Posterior cingulate gyrus (tissue), 11 donors: ENCODE measurements around the gene IKZF4.
A peak's percentile ranks its signal among the peaks of the same experiment; 100 is the strongest.
"Not testable (repeated sequence)": the region's sequence is repeated elsewhere in the genome, so short reads cannot be mapped to it uniquely, and the experiment has no call there.

ENCODE experiments used
- DNase-seq, 10 donors: peaks; one replicate each; pipeline versions ENCODE4 v3.0.0 to v3.0.0-alpha.2; 2020 to 2021; ENCODE audit warnings: mixed read lengths in 3 of 10
- intact Hi-C: fragments of 100-400 bp; cut with DNase I; formaldehyde crosslinking; loops from one replicate; pipeline ENCODE4 v1.15.1; 2023

Gene IKZF4

DNA sequence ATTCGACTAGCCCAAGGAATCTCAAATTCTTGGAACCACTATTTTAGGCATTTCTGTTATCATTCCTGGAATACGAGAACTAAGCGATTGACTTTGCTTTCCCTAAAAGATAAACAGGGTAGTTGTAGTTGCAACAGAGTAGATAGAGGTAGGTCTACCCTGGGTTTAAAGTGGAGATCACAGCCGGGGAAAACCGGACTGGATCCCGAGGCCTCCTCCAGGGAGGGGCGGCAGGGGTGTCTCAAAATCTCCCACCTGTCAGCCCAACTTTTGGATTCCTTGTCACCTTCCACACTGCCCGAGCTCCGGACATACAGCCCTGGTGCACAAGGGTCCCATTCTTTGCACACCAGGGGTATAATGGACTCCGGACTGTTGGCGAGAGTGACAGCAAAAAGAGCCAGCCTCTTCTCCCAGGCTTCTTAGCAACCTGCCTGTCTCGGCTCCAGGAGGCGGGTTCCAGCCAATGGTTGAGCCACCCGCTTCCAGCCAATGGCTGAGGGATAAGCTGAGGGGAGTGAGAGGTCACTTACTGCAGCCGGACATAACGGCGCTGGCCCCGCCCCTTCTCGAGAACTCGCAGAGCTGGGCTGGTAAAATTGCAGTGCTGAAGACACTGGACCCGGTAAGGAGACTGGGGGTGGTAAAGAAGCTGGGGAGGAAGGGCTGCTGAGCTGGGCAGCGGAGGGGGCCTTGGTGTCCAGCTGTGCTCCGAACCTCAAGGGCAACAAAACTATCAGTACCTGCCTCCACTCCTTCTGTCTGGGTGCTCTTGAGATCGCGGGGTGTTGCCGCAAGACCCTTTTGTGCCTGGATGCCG, 23.9 kb upstream of the IKZF4 start, which contains the start of gene SUOX:
TSS of gene SUOX (plus strand) at position 562 of the 820 bp plus-strand sequence. CDS start 4,946 bp downstream, outside the sequence.
- intact Hi-C loops, result loop anchor here (1.0 to 5.0 kb wide), 3 partner anchors 10 to 120 kb away; partner anchors contain the start of genes RPL41, RPS26 and ZC3H10
- peak; percentile 94 to 100 (median 98) for DNase-seq

DNA sequence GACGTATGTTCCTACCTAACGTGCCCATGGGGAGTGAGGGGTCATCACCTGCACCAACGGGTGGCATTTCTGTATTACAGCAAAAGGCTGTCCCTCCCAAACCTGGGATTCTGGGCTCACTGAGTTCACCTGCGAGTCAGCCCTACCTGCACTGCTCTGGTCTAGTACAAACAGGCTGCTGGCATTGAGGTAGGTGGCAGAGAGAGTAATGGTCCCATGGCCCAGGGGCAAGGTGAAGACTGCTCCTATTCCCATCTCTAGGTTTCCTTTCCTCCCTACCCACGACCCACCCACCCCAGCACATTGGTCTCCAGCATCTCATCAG, 23.3 kb upstream of the IKZF4 start:
- intact Hi-C loops, result loop anchor here (1.0 to 5.0 kb wide), 2 partner anchors 10 to 120 kb away; partner anchors contain the start of genes RPL41 and ZC3H10
- DNase-seq, result no peak

DNA sequence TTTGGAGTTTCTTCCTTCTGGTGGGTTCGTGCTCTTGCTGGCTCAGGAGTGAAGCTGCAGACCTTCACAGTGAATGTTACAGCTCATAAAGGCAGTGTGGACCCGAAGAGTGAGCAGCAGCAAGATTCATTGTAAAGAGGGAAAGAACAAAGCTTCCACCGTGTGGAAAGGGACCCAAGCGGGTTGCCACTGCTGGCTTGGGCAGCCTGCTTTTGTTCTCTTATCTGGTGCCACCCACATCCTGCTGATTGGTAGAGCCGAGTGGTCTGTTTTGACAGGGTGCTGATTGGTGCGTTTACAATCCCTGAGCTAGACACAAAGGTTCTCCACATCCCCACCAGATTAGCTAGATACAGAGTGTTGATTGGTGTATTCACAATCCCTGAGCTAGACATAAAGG, 21.3 kb upstream of the IKZF4 start:
- intact Hi-C loops, result loop anchor here (5.0 kb wide), 1 partner anchor 118 kb away; the partner anchor contains the start of genes RPL41 and ZC3H10
- not testable (repeated sequence) for DNase-seq

DNA sequence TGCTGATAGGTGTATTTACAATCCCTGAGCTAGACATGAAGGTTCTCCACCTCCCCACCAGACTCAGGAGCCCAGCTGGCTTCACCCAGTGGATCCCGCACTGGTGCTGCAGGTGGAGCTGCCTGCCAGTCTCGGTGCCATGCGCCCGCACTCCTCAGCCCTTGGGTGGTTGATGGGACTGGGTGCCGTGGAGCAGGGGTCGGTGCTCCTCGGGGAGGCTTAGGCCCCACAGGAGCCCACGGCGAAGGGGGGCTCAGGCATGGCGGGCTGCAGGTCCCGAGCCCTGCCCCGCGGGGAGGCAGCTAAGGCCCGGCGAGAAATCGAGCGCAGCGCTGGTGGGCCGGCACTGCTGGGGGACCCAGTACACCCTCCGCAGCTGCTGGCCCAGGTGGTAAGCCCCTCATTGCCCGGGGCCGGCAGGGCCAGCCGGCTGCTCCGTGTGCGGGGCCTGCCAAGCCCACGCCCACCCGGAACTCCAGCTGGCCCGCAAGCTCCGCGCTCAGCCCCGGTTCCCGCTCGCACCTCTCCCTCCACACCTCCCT, 20.8 kb upstream of the IKZF4 start:
- DNase-seq, result peak in 2 of 10 donors; percentile 67 to 78
- intact Hi-C loops, result loop anchor here (5.0 kb wide), 1 partner anchor 117 kb away; the partner anchor contains the start of genes RPL41 and ZC3H10

DNA sequence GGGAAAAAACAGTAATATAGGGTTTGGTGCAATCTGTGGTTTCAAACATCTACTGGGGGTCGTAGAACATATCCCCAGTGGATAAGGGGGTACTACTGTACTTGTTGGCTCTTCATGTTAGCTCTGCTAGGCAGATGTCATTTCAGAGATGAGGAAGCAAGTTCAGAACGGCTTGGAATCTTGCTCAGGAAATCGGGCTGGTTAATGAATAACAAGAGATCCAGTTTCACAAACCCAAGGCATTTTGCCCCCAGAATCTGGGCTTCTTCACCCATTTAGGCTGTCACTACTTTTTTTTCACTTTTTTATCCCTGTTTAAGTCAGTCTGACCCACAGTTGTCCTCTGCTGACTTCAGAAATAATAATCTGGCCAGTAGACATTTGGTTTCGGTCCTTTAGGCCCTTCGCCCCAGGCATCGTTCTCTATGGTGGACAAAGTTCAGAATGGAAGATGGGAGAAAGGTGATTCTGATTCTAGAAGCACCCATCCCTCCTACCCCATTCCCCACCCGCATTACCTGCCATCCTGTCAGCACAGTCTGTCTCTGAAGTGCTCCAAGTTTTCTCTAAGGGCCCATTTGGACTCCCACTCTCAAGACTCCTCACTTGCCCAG, 19.2 kb upstream of the IKZF4 start:
- DNase-seq, result no peak
- intact Hi-C loops, result no loop called here

DNA sequence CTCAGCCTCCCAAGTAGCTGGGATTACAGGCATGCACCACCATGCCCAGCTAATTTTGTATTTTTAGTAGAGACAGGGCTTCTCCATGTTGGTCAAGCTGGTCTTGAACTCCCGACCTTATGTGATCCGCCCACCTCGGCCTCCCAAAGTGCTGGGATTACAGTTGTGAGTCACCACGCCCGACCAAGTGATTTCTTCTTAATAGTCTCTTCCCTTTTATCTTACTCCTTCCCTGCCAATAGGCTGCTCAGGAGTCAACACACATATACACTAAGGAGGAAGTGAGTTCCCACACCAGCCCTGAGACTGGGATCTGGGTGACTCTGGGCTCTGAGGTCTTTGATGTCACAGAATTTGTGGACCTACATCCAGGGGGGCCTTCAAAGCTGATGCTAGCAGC, 17.5 kb upstream of the IKZF4 start:
- intact Hi-C loops, DNase-seq: not testable (repeated sequence)

DNA sequence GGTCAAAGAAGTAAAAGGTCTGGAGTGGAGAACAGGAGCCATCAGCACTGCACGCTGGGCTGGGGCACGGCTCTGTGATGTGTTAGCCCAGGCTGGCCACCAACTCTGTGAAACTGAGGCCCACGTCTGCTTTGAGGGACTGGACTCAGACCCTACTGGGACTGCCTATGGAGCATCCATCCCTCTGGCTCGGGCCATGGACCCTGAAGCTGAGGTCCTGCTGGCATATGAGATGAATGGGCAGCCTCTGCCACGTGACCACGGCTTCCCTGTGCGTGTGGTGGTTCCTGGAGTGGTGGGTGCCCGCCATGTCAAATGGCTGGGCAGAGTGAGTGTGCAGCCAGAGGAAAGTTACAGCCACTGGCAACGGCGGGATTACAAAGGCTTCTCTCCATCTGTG, 16.6 kb upstream of the IKZF4 start:
- intact Hi-C loops, result no loop called here
- DNase-seq, result peak in 1 of 10 donors; percentile 75

DNA sequence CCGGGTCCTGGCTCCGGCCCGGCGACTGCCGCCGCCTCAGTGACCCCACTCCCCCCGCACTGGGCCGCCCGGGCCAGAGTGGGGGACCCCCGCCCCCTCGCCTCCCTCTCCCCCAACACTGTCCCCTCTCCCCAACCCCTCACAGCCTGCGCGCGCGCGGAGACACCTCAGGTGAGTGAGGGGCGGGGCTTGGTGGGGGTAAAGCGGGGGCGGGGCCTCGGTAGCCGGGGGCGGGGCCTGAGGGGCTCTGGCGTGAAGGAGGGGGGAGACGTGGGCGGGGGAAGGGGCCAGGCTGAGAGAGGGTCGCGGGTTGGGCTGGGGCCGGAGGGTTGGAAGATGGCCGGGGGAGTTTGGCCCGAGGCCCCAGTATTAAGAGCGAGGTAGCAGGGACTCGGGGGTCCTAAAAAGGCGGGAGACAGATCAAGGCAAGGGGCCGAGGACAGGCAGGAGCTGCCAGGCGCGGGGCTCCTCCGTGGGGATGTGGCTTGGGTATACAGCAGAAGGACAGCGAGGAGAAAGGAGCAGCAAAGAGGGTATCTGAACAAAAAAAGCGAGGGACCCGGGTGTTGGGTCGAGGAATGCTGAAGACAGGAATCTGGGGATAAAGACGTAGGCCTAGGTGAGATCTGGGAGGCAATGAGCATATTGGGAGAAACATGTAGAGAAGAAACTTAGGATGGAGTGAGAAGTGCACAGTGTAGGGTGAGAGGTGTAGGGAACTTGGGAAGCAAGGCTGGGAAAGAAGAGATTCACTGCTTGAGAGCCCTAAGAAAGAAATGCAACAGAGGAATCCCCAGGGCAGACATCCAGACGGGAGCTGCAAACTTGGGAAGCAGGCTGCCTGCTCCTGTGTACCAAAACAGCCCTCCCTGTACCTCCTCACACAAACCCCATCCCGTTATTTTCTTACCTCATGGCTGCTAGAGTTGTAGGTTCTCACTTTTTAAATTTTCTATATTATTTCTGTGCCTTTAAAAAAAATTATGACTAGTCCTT, 13.0 kb upstream of the IKZF4 start:
- intact Hi-C loops, result loop anchor here (1.0 kb wide), 1 partner anchor 11 kb away; the partner anchor contains the start of gene SUOX
- peak in 8 of 10 donors; percentile 15 to 88 (median 42) for DNase-seq

DNA sequence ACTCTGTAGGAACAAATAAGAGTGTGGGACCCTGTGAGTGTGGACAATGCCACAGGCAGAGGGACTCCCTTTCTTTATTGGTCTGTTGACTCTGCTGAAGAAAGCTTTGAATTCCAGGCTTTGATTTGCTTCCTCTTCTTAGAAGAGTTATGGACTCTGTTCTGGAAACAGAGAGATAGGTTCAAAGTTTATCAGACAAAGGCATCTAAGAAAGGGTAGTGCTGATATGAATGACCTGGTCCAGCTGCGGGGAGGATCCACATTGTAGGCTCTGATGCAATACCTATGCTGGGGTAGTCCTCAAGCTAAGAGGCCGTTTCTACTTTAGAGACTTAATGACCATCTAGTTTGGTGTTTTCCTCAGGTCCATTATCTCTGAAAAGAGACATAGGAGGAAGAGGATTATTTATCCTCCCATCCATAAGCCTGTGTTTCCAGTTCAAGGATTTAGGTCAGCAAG, 10.7 kb upstream of the IKZF4 start:
- no peak for DNase-seq
- intact Hi-C loops, result no loop called here

DNA sequence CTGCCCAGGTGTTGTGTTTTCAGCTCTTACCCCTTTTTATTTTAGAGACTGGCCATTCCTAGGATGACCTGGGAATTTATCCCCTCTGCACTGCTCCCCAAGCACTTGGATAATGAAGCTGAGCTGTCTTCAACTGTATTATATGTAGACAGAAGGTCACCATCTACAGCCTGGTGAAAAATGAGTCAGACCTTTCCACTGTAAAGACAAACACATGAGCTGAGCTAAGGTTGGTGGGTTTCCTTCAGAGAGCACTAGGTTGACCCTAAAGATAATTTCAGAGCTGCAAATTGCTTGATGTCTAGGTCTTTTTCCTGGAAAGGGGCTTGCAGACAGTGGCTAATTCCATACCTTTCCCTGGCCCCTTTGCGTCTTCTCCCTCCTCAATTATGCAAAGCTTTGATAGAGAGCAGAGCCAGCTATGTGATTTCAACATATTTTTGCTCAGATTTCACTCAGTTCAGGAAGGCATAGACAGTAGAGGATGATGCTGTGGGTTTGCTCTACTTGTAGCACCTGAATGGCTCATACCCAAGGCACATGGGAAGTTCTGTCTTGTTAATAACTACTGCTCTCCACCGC, 9.2 kb upstream of the IKZF4 start:
- DNase-seq, result no peak
- intact Hi-C loops, result no loop called here

DNA sequence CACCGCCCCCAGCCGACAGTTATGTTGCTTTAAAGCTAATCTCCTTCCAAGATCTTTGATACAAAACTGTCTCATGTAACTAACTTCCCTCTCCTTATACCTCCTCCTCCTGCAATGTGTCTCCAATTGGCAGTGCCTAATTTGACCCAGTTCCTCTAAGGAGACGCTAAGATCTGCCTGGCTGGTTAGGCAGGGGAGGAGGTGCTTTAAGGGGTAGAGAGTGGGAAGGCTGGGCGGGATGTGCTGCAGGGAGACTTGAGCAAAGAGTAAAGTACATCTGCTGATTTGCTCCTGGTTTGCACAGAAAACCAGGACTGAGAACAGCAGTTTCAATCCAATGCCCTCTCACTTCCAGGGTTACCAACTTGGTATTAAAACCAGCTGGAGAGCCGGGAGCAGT, 7.4 kb upstream of the IKZF4 start:
- intact Hi-C loops, result no loop called here
- peak in 6 of 10 donors; percentile 14 to 89 (median 48) for DNase-seq

DNA sequence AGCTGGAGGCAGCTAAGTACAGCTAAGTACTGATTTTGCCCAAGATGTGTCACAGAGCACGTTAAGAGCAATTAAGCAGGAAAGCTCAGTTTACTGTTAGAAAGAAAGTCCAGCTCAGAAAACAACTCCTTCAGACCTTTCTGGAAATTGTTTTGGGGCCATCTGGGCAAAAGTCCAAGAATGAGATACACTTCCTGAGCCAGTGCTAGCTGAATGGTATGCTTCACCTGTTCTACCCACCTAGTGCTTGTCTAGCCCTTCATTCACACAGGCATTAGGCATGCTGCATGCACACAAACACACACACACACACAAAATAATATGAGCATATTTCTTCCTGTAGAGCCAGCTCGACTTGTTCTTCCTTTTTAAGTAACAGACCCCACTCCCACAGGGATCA, 6.6 kb upstream of the IKZF4 start:
- intact Hi-C loops, result no loop called here
- no peak for DNase-seq

DNA sequence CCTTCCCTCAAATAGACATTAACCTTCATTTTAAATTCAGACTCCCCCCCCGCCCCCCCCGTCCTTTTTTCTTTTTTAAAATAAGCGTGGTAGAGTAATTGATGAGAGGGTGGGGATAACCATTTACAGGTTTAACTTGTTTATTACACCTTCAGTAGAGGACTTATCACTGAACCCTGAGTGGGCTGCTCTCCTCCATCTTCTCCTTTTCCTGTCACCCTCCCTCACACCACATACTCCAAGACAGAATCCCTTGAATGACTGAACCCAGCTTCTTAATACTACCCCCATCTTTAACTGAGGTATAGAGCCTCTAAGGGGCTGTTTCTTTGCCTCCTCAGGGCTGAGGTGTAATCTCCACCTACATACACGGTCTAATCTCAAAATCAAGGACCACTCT, 3.7 kb upstream of the IKZF4 start:
- no peak for DNase-seq
- intact Hi-C loops, result no loop called here

DNA sequence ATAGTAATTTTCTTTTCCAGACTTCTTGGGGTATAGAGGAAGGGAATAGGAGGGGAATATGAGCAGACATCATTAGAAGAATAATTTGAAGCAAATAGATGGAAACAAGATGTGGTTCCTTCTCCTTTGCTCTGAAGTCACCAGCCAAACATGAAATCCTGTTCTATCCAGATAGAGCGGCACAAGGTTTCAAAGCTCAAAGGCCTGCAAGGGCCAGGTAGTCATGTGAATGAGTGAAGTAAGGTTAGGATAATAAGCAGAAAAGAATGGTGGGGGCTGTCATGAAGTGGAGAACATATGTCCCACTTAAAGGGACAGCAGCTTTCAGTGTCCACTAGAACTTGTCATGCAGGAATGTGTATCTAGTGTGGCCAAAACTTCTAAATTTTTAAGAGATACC, 2.5 kb upstream of the IKZF4 start:
- DNase-seq, result no peak
- intact Hi-C loops, result no loop called here

DNA sequence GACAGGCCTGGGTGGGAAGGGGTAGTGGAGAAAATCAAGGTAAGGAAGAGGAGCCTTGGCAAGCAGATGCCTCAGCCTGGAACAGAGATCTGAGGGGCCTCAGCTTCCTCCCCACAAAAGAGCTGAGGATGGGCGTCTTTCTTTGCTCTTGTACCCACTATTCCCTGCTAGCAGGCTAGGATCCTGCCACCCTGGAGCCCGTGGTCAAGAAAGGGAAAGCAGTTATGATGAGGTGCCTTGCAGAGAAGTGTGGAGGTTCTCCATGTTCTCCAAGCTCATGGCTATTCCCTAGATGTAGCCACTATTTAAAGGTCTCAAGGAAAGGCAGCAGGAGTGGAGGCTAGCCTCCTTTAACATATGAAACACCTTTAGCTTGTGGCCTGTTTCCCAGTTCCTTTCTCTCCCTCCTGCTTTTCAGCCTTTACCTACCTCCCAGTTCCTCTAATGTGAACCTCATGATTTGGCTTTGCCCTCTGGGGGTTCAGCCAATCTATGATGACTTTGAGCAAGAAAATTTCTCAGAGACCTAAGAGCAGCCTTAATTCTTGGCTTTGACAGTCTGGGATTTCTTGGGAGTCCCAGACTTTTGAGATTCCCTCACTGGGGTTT, 1.1 kb downstream of the IKZF4 start:
- peak in 1 of 10 donors; percentile 4 for DNase-seq
- intact Hi-C loops, result no loop called here

DNA sequence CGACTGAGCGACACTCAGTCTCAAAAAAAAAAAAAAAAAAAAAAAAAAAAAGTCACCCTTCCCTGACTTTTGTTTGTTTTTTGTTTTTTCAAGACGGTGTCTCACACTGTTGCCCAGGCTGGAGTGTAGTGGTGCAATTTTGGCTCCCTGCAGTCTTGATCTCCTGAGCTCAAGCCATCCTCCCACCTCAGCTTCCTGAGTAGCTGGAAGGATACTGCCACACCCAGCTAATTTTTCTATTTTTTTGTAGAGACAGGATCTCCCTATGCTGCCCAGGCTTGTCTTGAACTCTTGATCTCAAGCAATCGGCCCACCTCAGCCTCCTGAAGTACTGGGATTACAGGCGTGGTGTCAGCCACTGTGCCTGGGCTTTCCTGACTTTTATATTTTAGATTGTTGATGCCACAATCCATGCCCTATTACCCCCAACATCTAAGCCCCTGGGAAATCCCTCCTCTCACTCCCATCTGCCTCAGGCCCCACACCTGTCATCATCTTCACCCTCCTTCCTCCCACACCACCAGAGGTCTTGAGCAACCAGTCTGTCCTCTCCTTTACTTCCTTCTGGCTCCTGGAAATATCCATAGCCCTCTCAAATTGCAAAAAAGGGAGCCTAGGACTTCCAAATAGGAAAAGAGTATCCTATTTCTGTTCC, 7.8 kb downstream of the IKZF4 start:
- intact Hi-C loops, result no loop called here
- DNase-seq, result no peak

DNA sequence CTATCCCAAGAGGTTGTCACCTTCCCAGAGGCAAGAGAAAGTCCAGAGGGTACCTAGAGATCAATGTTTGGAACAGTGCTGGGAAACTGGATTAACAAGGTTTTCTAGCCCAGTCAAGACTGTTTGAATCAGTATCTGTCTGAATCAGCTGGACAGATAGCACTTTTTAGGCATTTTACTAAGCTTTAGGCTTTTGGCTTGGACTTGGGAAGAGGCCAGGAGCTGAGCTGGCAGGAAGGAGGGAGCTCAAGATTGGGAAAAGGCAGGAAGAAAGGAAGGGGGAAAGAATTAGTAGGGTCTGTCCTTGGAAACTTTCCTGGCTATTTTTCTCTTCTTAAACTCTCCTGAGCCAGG, 8.3 kb downstream of the IKZF4 start:
- intact Hi-C loops, result no loop called here

DNA sequence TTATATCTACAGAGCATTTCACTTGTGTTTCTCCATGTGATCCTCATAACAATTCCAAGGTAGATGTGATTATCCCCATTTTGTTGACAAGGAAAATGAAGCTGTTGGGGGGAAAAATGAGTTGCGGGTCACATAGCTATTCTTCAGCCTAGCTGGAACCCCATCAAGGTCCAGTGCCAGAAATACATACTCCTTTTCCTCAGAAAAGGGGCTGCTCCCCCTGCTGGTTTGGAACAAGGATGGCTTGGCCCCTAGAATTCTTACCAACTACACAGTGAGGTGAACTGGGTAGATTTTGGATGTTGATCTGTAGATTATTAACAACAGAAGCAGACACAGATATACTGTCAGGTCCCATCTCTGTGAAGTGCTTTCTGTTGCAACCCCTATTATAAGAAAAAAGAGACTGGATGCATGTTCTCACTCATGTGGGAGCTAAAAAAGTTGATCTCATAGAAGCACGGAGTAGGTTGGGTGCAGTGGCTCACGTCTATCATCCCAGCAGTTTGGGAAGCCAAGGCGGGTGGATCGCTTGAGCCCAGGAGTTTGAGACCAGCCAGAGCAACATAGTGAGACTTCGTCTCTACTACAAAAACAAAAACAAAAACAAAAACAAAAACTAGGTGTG, 8.9 kb downstream of the IKZF4 start:
- peak in 2 of 10 donors; percentile 19 to 25 for DNase-seq
- intact Hi-C loops, result no loop called here

More for the DNA sequence above, 8.3 kb downstream of the IKZF4 start:
- DNase-seq, result no peak
